ENCODE measurements around the gene TMEM86B.

Gene TMEM86B

DNA sequence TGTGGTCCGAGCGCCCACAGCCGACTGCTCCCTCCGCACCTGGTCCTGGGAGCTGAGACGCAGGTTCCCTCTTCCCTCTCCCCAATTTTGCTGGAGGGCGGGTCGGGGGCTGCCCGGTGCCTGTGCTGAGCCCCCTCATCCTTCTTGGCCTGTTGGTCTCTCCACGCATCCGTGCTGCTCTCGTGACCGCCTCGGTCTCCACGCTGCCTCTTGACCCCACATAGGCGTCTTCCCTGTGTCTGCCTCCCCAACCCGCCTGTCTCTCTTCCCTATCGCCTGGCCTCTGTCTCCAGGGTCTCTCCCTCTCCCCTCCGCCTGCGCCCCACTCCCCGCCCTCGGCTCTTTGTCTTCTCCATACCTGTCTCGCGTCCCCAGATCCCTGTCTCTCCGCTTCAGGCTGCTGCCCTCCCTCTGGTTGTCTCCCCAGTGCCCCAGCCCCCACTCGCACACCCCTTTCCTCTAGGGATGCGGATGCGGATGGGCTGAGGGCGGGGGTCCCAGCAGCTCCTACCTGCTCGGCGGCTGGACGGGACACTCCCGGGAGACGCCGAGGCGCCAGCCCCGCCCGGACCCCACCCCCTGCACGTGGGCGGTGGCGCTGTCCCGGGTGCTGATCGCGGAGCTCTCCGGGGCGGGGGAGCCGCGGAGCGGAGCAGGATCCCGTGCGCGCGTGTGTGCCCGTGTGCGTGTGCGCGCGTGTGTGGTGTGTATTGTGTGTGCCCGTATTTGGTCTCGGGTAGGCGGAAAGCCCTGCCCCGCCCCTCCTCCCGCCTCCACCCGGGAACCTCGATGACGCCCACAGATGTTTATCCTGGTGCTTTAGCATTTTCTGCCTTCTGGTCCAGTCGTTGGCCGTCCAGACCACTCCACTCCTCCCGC is 48.7 kb downstream of the TMEM86B start, which contains the start of gene SYT5:
Gene SYT5, minus strand, starts transcription at position 684 of the 879 bp plus-strand sequence. CDS start 1,248 bp downstream, outside the sequence.
- Histone ChIP-seq H3K36me3 (ENCODE audit: control insufficient read depth in 1 of 2, insufficient read depth in 2 of 2, low read length in 2 of 2) (no peaks in the 10 kb centered on the region), H3K27me3 (ENCODE audit: low read depth, low read length) (peaks cover 61% of the 10 kb centered on the region), H3K4me3 (ENCODE audit: low read depth in 1 of 2, low read length in 2 of 2) (peak within 1 kb of the TSS; percentile 26 to 54), H3K9me3 (ENCODE audit: control insufficient read depth in 1 of 2, low read length in 2 of 2) (no peaks in the 10 kb centered on the region), H3K4me1 (ENCODE audit: control insufficient read depth in 1 of 2, insufficient read depth in 2 of 2, low read length in 2 of 2) (peaks cover 3 to 16% of the 10 kb centered on the region in 2 donors), H3K27ac (ENCODE audit: low read length) (no peak within 1 kb of the TSS)

- H3K4me1 ChIP-seq (ENCODE audit: control insufficient read depth in 1 of 2, insufficient read depth in 2 of 2, low read length in 2 of 2): peaks cover 3 to 20% of the 10 kb centered on the region in 2 donors
- no peaks in the 10 kb centered on the region for H3K36me3 ChIP-seq (ENCODE audit: control insufficient read depth in 1 of 2, insufficient read depth in 2 of 2, low read length in 2 of 2)
- H3K27me3 ChIP-seq (ENCODE audit: low read depth, low read length): peaks cover 70% of the 10 kb centered on the region
- no peaks in the 10 kb centered on the region for H3K9me3 ChIP-seq (ENCODE audit: control insufficient read depth in 1 of 2, low read length in 2 of 2)
- no peak overlapping the region for H3K27ac ChIP-seq (ENCODE audit: low read length)
- peak overlapping the region; percentile 26 to 54 for H3K4me3 ChIP-seq (ENCODE audit: low read depth in 1 of 2, low read length in 2 of 2)
Observed at GRCh38 chr19:55178781-55179599, 49.6 kb downstream of the TMEM86B start.
